ENCODE measurements around the gene LSP1. TPM values are rescaled to one million over a fixed set of nuclear protein-coding genes. Genes with fewer than 3 reads are reported as not detected.

Gene LSP1
- total RNA-seq, 3 donors from 2014 or later (not counting 1 experiment from before 2014, with no cell fraction given) = 487 to 595 (median 536) TPM

DNA sequence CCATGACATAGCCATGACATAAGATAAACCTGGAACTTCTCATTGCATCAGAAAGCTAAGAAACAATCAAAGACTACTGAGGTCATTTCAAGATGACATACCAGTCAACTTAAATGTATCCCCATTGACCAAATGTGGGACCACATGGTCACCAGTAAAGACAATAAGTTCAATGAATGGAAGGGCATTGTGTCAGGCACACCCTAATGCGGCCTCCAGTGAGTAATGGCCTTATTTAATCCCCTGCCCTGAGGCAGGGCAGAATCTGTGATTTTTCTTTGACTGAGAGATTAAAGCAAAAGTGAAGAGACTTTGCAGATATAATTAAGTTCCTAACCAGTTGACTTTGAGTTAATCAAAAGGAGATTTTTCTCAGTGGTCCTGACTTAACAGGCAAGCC, 35.4 kb upstream of the LSP1 start:
- ATAC-seq = no peak
- Histone ChIP-seq H3K9me3 (ENCODE audit: control insufficient read depth, insufficient read depth, low read length) (peaks cover 20% of the 10 kb centered on the region), H3K27ac (ENCODE audit: low read length) (no peak overlapping the region), H3K36me3 (ENCODE audit: control insufficient read depth, insufficient read depth, low read length) (no peaks in the 10 kb centered on the region), H3K27me3 (ENCODE audit: control insufficient read depth, insufficient read depth, low read length) (no peaks in the 10 kb centered on the region), H3K4me3 (ENCODE audit: low read length) (no peak overlapping the region), H3K4me1 (ENCODE audit: control insufficient read depth, insufficient read depth, low read length) (peaks cover 9% of the 10 kb centered on the region)
- intact Hi-C loops (cut with micrococcal nuclease) = no loop called here
- 93% methylated on average over 1 of the region's 1 CpG for WGBS (ENCODE audit: insufficient coverage)
- DNase-seq = no peak
- peaks cover 5 to 6% of the 10 kb centered on the region in 2 donors for H3K4me1 Mint-ChIP-seq
- no peak overlapping the region for H3K27ac Mint-ChIP-seq
- H3K27me3 Mint-ChIP-seq (ENCODE audit: low read depth in 2 of 2) = peaks cover 7 to 9% of the 10 kb centered on the region in 2 donors
- H3K4me3 Mint-ChIP-seq = no peak overlapping the region
- no peaks in the 10 kb centered on the region for H3K36me3 Mint-ChIP-seq
- TF ChIP-seq CTCF (IDR thresholded peaks at IDR 0.05) = no peak
- H3K9me3 Mint-ChIP-seq = peaks cover 0 to 9% of the 10 kb centered on the region in 2 donors

DNA sequence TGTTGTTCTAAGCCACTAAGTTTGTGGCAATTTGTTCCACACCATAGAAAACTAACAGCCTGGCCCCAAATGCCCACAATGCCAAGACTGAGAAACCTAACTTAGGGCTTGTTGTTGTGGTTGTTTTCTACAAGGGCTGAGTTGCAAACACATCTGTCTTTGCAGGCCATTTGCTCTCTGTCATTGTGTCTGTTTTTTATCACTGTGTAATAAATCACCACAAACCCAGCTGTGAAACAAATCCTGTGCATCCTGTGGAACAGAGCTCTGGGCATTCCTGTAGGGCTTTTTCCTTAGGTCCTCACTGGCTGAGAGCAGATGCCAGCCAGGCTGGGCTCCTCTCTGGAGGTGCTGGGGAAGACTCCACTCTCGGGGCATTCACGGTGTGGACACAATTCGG, 33.8 kb upstream of the LSP1 start:
- no peak overlapping the region for H3K4me3 ChIP-seq (ENCODE audit: low read length)
- no peaks in the 10 kb centered on the region for H3K36me3 ChIP-seq (ENCODE audit: control insufficient read depth, insufficient read depth, low read length)
- Mint-ChIP-seq H3K27ac (no peak overlapping the region), H3K9me3 (peaks cover 0 to 9% of the 10 kb centered on the region in 2 donors), H3K27me3 (ENCODE audit: low read depth in 2 of 2) (peaks cover 0 to 5% of the 10 kb centered on the region in 2 donors), H3K4me3 (no peak overlapping the region), H3K36me3 (no peaks in the 10 kb centered on the region), H3K4me1 (peaks cover 5 to 6% of the 10 kb centered on the region in 2 donors)
- 95% methylated on average over 3 of the region's 3 CpGs for WGBS (ENCODE audit: insufficient coverage)
- DNase-seq (no peak), ATAC-seq (peak in 1 of 3 donors; percentile 54)
- intact Hi-C loops (cut with micrococcal nuclease) = no loop called here
- H3K4me1 ChIP-seq (ENCODE audit: control insufficient read depth, insufficient read depth, low read length) = peaks cover 9% of the 10 kb centered on the region
- peaks cover 20% of the 10 kb centered on the region for H3K9me3 ChIP-seq (ENCODE audit: control insufficient read depth, insufficient read depth, low read length)
- H3K27me3 ChIP-seq (ENCODE audit: control insufficient read depth, insufficient read depth, low read length) = no peaks in the 10 kb centered on the region
- TF ChIP-seq CTCF (IDR thresholded peaks at IDR 0.05) = no peak
- H3K27ac ChIP-seq (ENCODE audit: low read length) = no peak overlapping the region

- intact Hi-C loops (cut with micrococcal nuclease) = loop anchor here (10.0 kb wide), 1 partner anchor 46 kb away; no protein-coding TSS in a partner anchor
- Histone ChIP-seq H3K9me3 (ENCODE audit: control insufficient read depth, insufficient read depth, low read length) (peaks cover 20% of the 10 kb centered on the region), H3K4me1 (ENCODE audit: control insufficient read depth, insufficient read depth, low read length) (peaks cover 9% of the 10 kb centered on the region), H3K36me3 (ENCODE audit: control insufficient read depth, insufficient read depth, low read length) (no peaks in the 10 kb centered on the region), H3K27ac (ENCODE audit: low read length) (no peak overlapping the region), H3K4me3 (ENCODE audit: low read length) (no peak overlapping the region), H3K27me3 (ENCODE audit: control insufficient read depth, insufficient read depth, low read length) (no peaks in the 10 kb centered on the region)
- ATAC-seq (no peak), DNase-seq (no peak)
- Mint-ChIP-seq H3K36me3 (no peaks in the 10 kb centered on the region), H3K27ac (no peak overlapping the region), H3K4me3 (no peak overlapping the region), H3K4me1 (peaks cover 5 to 6% of the 10 kb centered on the region in 2 donors), H3K9me3 (peaks cover 0 to 9% of the 10 kb centered on the region in 2 donors), H3K27me3 (ENCODE audit: low read depth in 2 of 2) (peaks cover 0 to 5% of the 10 kb centered on the region in 2 donors)
- 94% methylated on average over 14 of the region's 14 CpGs for WGBS (ENCODE audit: insufficient coverage)
- TF ChIP-seq CTCF (IDR thresholded peaks at IDR 0.05) = no peak
These were observed 32.2 kb upstream of the LSP1 start for GRCh38 chr11:1820463-1821325.
